Measurements from ENCODE around the gene KHDC4.
A peak's percentile ranks its signal among the peaks of the same experiment; 100 is the strongest.
"Not testable (repeated sequence)": the region's sequence is repeated elsewhere in the genome, so short reads cannot be mapped to it uniquely, and the experiment has no call there.

The KHDC4 gene

DNA sequence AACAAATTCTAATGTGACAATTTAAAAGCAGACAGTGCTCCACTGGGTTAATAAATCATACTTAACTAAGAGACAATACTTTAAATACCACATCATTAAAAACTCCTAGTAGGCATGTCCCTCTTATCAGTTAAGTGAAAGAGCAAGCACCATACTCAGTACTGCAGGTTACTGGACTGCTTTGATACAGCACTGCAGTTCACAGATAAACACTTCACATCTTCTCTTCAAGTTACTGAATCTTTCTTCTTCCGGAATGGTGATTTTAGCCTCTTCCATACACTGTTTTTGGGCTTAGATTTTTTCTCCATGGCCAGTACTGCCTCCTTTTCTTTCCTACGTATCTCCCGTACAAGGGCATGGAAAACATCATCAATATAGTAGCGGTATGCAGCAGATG is 34.1 kb downstream of the KHDC4 start:
- DNase-seq (ENCODE audit: low spot score), result no peak

DNA sequence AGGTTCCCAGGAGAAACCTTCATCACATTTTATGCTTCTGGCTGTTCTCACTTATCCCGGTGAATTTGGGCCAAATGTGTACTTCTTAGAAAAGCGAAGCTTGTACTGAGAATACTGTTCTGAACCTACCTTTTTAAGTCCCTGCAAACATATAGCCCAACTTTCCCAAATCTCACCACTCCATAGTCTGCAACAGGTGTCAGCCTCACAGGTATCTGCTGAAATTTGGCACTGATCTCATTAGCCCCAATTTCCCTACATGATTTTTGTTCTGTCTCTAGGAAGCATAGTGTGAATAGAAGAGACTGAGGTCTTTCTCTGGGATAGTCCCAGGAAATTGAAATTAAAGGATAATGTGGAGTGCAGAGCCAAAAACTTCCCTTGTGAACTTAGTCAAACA is 34.5 kb downstream of the KHDC4 start:
- DNase-seq (ENCODE audit: low spot score), result no peak

DNA sequence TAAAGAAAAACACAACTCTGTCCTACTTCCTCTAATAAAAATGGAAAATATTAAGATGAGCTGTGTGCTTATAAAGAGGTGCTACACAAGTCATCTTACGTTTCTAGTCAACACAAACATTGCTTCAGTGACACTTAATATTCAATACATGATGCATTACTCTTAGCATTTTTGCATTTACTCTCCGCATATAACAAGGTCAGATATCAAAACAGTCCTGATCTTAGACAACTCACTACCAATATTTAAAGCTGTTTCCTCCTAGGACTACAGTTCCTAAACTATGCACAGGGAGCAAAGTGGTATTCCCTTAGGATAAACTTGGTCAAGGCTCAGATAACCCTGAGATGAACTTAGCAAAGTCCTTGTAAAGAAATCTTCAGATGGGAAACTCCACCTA is 35.3 kb downstream of the KHDC4 start:
- no peak for DNase-seq (ENCODE audit: low spot score)

DNA sequence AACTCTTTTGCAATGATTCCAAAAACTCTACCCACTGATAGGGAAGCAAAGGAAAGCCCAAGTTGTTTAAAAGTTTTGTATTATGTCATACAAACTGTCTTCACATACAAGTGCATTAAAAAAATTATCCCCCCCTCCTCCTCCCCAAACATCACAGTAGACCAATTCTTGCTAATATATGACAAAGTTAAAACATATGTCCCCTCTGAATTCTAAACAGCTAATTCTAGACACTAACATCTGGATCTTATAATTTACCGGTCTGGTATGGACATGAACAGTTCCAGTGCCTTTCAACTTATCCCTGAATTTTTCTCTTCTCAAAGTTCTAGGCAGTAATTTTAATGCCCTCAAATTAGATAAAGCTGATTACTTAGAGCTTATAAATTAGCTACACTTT is 36.5 kb downstream of the KHDC4 start:
- no peak for DNase-seq (ENCODE audit: low spot score)

DNA sequence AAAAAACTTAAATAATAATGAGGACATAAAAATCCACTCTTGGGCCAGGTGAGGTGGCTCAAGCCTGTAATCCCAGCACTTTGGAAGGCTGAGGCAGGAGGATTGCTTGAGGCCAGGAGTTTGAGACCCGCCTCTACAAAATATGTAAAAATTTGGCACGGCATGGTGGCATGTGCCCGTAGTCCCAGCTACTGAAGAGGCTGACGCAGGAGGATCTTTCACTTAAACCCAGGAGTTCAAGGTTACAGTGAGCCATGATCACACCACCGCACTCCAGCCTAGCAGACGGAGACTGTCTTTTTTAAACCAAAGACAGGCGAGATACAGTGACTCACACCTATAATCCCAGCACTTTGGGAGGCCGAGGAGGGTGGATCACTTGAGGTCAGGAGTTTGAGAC is 37.7 kb downstream of the KHDC4 start:
- not testable (repeated sequence) for DNase-seq (ENCODE audit: low spot score)

DNA sequence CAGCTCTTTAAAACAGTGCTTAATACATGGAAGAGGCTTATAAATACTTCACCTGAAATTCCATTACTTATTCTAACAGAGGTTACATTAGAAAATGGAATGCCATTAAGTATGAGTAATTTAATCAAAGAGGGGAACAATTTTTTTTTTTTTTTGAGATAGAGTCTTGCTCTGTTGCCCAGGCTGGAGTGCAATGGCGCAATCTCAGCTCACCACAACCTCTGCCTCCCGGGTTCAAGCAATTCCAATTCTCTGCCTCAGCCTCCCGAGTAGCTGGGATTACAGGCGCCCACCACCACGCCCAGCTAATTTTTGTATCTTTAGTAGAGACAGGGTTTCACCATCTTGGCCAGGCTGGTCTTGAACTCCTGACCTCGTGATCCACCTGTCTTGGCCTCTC is 38.6 kb downstream of the KHDC4 start:
- DNase-seq (ENCODE audit: low spot score), result not testable (repeated sequence)

DNA sequence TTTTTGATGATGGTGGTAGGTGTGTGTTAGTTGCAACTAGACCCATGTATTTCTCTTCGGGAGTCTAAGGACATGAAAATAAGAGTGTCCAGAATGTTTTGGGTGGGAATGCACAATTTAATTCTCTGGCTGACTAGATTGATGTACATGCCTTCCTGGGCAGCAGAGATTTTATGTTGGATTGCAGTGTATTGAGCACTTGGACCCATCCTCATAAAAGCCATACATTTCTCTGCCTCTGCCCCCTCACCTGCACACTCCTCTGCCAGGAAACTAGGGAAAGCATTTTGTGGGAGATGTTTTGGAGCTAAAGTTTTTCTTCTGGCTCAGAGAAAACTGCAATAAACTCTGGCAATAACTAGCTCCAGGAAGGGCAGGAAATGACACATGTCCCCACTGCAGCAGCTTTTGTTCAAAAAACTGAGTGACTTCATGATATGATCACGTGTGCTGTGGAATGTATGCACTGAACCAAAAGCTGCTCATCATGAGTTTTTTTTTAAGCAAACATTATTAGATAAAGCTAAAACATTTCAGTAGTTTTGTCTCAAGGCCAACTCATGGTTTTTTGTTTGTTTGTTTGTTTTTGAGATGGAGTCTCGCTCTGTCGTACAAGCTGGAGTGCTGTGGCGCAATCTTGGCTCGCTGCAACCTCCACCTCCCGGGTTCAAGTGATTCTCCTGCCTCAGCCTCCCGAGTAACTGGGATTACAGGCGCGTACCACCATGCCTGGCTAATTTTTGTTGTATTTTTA is 40.6 kb downstream of the KHDC4 start:
- DNase-seq (ENCODE audit: low spot score), result peak; percentile 42

DNA sequence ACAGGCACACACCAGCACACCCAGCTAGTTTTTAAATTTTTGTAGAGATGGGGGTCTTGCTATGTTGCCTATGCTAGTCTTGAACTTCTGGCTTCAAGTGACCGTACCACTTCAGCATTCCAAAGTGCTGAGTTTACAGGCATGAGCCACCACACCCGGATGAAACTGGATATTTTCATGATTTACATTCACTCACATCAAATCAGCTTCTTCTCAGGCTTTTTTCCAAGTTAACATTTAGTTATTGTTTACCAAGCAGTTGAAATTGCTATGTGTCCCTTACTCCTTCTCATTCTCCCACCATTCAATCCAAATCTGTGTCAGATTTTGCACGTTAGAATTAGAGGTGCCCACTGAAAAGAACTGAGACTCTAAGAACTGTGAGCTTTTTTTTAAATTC is 41.4 kb downstream of the KHDC4 start:
- DNase-seq (ENCODE audit: low spot score), result no peak

DNA sequence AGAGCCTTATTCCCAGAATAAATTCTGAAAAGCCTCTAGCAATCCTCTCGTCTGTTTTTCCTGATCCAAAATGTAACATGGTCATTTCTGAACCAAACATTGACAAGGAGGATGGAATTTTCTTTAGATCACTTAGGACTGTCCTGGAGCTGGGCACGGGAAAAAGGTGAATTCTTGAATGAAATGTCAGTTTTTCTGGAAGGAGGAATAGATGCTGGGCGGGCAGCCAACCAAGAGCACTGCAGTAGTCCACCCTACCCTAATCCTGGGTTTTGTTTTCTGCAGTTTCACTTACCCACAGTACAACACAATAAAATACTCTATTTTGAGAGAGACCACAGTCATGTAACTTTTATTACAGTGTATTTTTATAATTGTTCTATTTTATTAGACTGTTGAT is 44.0 kb downstream of the KHDC4 start:
- no peak for DNase-seq (ENCODE audit: low spot score)

DNA sequence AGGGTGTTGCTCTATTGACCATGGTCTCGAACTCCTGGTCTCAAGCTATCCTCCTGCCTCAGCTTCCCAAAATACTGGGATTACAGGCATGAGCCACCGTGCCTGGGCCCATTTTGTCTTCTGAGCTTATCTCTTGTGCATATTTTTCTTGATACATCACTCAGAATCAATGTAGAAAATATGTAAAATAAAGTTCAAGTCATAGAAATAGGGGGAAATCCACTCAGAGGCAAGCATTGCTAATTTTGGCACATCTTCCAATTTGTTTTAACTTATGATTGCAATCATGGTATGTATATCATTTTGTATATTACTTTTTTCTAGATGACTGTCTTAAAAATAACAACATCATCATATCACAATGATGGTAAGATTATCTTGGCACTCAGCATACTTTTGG is 44.6 kb downstream of the KHDC4 start:
- DNase-seq (ENCODE audit: low spot score), result no peak

DNA sequence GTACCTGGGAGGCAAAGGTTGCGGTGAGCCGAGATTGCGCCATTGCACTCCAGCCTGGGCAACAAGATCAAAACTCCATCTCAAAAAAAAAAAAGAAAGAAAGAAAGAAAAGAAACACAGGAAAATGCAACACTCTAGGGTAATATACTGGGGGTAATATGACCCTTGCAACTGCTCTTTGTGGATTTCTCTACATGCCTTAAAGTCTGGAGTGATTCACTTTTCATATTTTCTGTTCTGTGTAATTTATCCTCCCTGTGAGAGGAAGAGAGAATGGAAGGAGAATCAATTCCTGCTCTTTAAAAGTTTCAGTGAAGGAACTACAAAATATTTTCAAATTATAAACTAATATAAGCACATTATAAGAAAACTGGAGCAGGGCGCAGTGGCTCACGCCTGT is 45.7 kb downstream of the KHDC4 start:
- DNase-seq (ENCODE audit: low spot score), result no peak

DNA sequence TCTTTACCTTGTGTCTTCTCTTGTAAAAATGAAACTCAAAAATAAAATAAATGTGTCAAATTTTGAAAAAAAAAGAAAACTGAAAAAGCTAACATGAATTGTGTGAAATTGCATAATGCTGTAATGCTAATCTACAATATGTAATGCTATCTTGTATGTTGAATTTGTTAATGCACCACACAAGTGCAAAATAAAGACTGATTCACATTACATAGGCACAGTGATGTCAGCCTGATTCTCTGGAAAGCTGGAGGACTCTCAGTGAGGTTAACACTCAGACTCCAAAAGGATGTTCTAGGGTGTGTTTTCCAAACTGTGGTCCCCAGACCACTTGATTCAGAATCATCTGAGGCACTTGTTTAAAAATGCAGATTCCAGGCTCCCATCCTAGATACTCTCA is 49.2 kb downstream of the KHDC4 start:
- DNase-seq (ENCODE audit: low spot score), result no peak

DNA sequence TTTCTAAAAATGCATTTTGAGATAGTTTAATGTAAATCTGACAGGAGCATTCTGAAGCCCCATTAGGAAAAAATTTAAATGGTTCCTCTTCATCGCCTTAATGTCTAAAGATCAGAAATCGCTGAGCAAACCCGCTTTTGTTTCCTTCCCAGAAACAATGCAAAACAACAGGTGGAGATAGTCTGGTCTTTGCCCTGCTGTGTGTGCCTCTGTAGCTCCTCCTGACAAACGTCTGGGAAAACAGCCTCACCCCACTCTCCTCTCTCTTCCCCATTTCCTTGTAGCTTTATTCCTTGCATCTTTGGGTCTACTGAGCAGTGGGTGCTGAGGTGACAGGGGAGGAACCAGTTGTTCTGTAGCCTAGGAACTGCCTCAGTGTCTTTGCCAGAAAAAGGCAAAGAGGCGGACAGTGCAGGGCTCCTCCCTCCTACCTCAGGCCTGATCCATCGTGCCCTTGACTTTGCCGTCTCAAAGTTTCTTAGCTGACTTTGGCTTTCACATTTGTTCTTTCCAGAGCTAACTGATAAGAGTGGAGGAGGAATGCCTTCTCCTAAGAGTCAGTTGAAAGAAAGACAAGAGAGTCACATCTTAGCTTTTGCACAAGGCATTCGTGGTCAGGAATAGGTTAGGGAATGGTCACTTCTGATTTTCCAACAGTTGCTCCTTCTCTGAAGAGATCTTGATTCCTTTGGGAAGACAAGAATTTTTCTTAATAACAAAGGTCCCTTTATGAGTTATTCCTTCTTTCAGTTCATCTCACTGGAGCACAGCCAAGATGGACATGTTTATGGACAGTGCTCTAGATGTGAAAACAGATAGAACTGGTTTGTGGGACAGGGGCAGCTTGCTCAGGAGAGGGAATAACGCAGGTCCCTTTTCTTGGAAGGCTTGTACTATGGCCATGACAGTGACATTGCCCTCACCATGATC is 49.9 kb downstream of the KHDC4 start:
- DNase-seq (ENCODE audit: low spot score), result no peak

DNA sequence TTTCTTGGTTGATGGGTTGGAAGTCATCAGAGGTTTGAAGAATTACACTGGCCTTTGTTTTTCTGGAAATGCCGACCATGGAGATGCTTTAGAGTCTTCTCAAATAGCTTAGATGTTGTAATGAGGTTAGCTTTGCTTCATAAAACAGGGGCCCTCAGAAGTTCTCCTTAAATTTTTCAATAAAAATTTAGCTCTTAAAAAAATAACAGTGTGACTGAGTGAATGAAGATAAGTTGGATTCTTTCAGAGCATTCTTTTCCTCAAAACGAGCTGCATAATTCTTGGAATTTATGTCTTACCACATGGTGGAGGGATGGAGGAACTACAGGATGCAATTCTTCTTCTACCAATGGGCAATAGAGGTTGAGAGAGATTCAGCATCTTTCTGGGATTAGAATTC is 51.4 kb downstream of the KHDC4 start:
- no peak for DNase-seq (ENCODE audit: low spot score)

DNA sequence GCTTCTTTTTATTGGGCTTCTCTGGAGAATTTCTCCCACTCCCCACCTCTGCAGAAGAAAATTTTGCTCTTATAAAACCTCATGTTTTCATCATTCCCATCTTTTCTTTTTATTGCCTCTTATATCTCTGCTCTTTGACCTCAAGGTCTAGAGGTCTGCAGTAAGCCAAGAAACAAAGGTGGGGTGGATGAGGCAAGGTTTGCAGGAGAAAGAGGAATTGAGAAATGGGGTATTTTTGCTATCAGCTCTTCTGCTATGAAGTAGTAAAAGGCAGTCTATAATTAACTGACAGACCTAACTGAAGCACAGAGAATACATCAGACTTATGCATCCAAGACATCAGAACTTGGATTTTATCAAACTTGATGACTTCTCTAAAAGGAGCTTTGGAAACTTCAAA is 52.0 kb downstream of the KHDC4 start:
- DNase-seq (ENCODE audit: low spot score), result no peak

DNA sequence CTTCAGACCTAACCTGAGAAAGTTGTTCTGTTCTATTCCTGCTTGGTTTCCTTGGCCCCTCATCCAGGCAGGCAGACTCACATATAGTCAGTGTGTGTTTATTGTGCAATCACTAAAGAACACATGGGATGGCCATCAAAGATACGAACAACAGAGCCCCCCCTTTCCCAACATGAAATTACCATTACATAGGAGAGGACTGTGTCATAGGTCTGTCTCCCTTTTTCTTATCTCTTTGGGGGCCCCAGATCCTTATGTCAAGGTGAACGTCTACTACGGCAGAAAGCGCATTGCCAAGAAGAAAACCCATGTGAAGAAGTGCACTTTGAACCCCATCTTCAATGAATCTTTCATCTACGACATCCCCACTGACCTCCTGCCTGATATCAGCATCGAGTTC is 53.3 kb downstream of the KHDC4 start:
- DNase-seq (ENCODE audit: low spot score), result no peak

DNA sequence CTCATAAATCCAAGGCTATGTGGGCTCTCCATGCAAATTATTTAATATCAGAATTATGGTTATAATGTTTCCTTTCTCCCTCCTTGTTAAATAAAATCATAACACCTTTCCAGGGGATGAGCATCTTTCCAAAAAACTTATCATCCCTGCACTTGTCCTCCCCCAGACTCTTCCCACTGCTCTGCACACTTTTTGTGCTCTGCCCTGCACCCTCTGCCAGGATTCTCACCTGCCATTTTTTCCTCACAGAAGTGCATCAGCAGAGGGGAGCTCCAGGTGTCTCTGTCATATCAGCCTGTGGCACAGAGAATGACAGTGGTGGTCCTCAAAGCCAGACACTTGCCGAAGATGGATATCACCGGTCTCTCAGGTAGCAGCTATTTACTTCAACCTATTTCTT is 54.0 kb downstream of the KHDC4 start:
- no peak for DNase-seq (ENCODE audit: low spot score)

DNA sequence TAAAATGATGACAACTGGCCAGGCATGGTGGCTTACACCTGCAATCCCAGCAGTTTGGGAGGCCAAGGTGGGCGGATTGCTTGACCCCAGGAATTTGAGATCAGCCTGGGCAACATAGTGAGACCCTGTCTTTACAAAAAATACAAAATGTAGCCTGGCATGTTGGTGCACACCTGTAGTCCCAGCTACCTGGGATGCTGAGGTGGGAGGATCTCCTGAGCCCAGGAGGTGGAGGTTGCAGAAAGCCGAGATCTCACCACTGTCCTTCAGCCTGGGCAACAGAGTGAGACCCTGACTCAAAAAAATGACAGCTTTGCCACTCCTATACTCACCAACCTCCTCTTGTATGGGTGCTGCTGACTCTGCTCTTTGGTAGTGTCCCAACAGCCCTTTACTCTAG is 56.3 kb downstream of the KHDC4 start:
- DNase-seq (ENCODE audit: low spot score), result no peak

DNA sequence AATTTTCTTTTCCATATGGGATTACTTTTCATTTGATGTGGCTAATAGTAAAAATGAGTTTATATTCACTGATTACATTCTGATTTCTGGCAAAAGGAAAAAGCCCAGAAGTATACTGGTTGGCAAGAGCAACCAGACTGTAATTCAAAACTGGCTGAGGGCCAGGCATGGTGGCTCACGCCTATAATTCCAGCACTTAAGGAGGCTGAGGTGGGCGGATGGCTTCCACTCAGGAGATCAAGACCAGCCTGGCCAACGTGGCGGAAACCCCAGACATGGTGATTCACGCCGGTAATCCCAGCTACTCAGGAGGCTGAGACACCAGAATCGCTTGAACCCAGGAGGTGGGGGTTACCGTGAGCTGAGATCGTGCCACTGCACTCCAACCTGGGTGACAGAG is 60.4 kb downstream of the KHDC4 start:
- no peak for DNase-seq (ENCODE audit: low spot score)

DNA sequence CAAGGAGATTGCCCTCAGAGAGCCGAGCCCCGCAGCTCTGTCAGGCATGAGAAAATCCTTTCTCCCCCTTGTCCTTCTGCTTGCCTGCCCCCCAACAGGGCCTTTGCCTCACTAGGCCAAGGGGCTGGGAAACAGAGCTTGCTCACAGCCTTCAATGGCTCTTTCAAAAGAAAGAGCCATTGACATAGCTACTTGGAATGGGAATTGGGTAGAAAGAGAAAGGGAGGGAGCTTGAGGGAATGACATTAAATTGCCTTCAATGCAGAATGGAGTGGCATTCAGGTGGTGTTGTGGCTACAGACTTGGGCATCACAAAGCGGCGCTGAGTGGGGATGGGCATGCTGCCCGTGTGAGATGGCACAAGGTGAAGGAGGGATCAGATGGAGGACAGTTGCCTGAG is 61.7 kb downstream of the KHDC4 start:
- no peak for DNase-seq (ENCODE audit: low spot score)

DNA sequence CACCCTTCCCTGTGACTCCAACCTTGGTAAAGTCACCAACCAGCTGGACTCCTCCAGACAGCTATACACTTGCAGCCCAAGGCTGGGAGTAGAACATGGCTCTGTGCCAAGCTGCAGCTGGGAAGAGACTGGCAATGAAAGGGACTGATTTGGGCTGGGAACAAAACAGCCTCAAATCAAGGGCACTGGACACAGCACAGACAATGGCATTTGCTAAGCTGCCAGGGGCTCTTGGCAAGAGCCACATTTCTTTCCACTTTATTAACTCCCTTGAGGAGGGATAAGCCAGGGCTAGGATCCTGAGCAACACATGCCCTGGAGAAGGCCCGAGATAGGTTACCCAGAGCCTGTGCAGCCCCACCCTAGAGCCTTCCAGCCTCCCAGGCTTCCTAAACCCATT is 62.8 kb downstream of the KHDC4 start:
- no peak for DNase-seq (ENCODE audit: low spot score)

DNA sequence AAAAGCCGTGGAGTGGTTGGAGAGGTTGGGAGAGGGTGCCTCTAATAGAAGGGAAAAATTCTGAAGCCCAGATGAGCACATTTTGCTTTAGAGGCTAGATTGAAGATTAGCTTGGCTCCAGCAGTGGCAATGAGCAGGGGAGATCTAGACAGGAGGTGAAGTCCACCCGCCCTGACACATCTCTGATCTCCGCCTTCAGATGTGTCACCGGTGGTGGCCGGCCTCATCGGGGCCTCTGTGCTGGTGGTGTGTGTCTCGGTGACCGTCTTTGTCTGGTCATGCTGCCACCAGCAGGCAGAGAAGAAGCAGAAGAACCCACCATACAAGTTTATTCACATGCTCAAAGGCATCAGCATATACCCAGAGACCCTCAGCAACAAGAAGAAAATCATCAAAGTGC is 66.4 kb downstream of the KHDC4 start:
- DNase-seq (ENCODE audit: low spot score), result no peak

DNA sequence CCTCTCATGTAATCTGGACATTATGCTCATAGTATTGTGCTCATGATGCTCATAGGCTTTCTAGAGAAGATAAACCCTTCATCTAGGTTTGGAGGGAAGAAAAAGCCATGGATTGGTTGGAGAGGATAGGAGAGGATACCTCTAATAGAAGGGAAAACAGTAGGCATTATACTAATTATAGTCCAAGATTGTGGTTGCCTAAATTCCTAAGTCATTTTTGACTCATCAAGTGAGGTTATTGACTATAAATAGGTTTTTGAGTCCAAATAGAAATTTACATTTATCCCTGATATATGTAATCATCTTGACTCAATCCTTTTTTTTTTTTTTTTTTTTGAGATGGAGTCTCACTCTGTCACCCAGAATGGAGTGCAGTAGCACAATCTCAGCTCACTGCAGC is 69.8 kb downstream of the KHDC4 start:
- DNase-seq (ENCODE audit: low spot score), result no peak
